GM23248 (cell line): ENCODE data around the gene NAXE. TPM values are rescaled to one million over a fixed set of nuclear protein-coding genes. Genes with fewer than 3 reads are reported as not detected.

Experiments used
- DNase-seq: peaks from one replicate; pipeline ENCODE4 v3.0.0-alpha.2; 2015
- H2AFZ ChIP-seq: fragments of 200-600 bp; sonication (generic); 2 replicates; pipeline ENCODE4 v1.6.1; 2016; ENCODE audit warnings: antibody characterized with exemption
- H3F3A ChIP-seq: fragments of 200-600 bp; sonication (generic); 2 replicates; pipeline ENCODE4 v1.6.1; 2016; ENCODE audit warnings: mild to moderate bottlenecking, antibody characterized with exemption, mixed run types; ENCODE audit not compliant: insufficient read depth
- H3K27ac ChIP-seq: fragments of 200-600 bp; sonication (generic); 2 replicates; pipeline ENCODE4 v1.5.1; 2016; ENCODE audit warnings: mild to moderate bottlenecking
- H3K27me3 ChIP-seq: fragments of 200-600 bp; sonication (generic); replicated peaks from 2 replicates; pipeline ENCODE4 v1.6.1; 2016; ENCODE audit warnings: mild to moderate bottlenecking; ENCODE audit not compliant: insufficient read depth
- H3K36me3 ChIP-seq: fragments of 200-600 bp; sonication (generic); 2 replicates; pipeline ENCODE4 v1.6.1; 2016; ENCODE audit warnings: low read depth, mild to moderate bottlenecking
- H3K4me1 ChIP-seq: fragments of 200-600 bp; sonication (generic); 2 replicates; pipeline ENCODE4 v1.6.1; 2016; ENCODE audit warnings: mild to moderate bottlenecking; ENCODE audit not compliant: insufficient read depth
- H3K4me2 ChIP-seq: fragments of 200-600 bp; sonication (generic); one replicate; pipeline ENCODE4 v1.6.1; 2016; ENCODE audit warnings: mild to moderate bottlenecking; ENCODE audit not compliant: unreplicated experiment
- H3K4me3 ChIP-seq: fragments of 200-600 bp; sonication (generic); 2 replicates; pipeline ENCODE4 v1.5.1; 2016; ENCODE audit warnings: mild to moderate bottlenecking
- H3K79me2 ChIP-seq: fragments of 200-600 bp; sonication (generic); 2 replicates; pipeline ENCODE4 v1.6.1; 2016; ENCODE audit warnings: mild to moderate bottlenecking; ENCODE audit not compliant: insufficient read depth
- H3K9ac ChIP-seq: fragments of 200-600 bp; sonication (generic); 2 replicates; pipeline ENCODE4 v1.6.1; 2016; ENCODE audit warnings: mild to moderate bottlenecking
- H3K9me2 ChIP-seq: fragments of 200-600 bp; sonication (generic); 2 replicates; pipeline ENCODE4 v1.6.1; 2016; ENCODE audit warnings: mixed run types, mild to moderate bottlenecking, moderate library complexity; ENCODE audit not compliant: insufficient read depth
- H3K9me3 ChIP-seq: fragments of 200-600 bp; sonication (generic); one replicate; pipeline ENCODE4 v1.6.1; 2017; ENCODE audit warnings: low read depth
- H4K20me1 ChIP-seq: fragments of 200-600 bp; sonication (generic); 2 replicates; pipeline ENCODE4 v1.6.0; 2016; ENCODE audit not compliant: insufficient read depth
- EZH2 ChIP-seq: fragments of 200-600 bp; sonication (generic); IDR thresholded peaks from 2 replicates; pipeline ENCODE4 v1.6.1; 2018; ENCODE audit warnings: antibody characterized with exemption, mild to moderate bottlenecking; ENCODE audit not compliant: insufficient read depth, poor library complexity, severe bottlenecking
- EZH2phosphoT487 ChIP-seq: fragments of 200-600 bp; sonication (generic); IDR thresholded peaks from 2 replicates; pipeline ENCODE4 v1.6.1; 2018; ENCODE audit warnings: antibody characterized with exemption, moderate library complexity, mild to moderate bottlenecking, low read depth; ENCODE audit not compliant: insufficient read depth
- WGBS, 2 experiments: methylation state at CpG; one replicate each; pipeline ENCODE4 v1.1.6; 2015 to 2017; ENCODE audit warnings: low lambda C conversion rate in 2 of 2, low coverage in 1 of 2; ENCODE audit errors: missing lambda C conversion rate in 2 of 2; 5-methylcytosine and 5-hydroxymethylcytosine counted together
- in situ Hi-C: fragments of 300-500 bp; cut with MboI; formaldehyde crosslinking; loops from 2 replicates; pipeline ENCODE4 v1.15.0; 2020
- polyA plus RNA-seq: library from polyadenylated mRNA; unstranded; fragments of >200 nt; fragmentation: Nextera tagmentation; extraction: Ambion mirVana; gene quantifications from 2 replicates; pipeline ENCODE4 v1.2.1, GENCODE V29; 2016
- total RNA-seq: library from RNA; depleted of rRNA; stranded (reverse); fragments of >200 nt; shearing (Covaris generic); gene quantifications from 2 replicates; pipeline ENCODE4 v1.2.3, GENCODE V29; 2014; rRNA removed

Gene NAXE
- total and polyA plus RNA-seq, 2 experiments from 2014 or later, result 51.2 to 87.4 TPM

GRCh38 chr1:156641761-156642264, 50.2 kb downstream of the NAXE start, which contains the start of gene BCAN:
Gene BCAN, plus strand, starts transcription at chr1:156642117. Its CDS starts 3,938 bp downstream, at chr1:156646055.
- H4K20me1 ChIP-seq, result no peaks in the 10 kb centered on the region
- H3K9me3 ChIP-seq, result no peaks in the 10 kb centered on the region
- no peaks in the 10 kb centered on the region for H3K36me3 ChIP-seq
- in situ Hi-C loops, result no loop called here
- H3K4me3 ChIP-seq, result no peak within 1 kb of the TSS
- peak within 1 kb of the TSS; percentile 16 for H3K4me2 ChIP-seq
- no peaks in the 10 kb centered on the region for H3K4me1 ChIP-seq
- peaks cover 84% of the 10 kb centered on the region for H3K27me3 ChIP-seq
- no peaks in the 10 kb centered on the region for H3F3A ChIP-seq
- no peaks in the 10 kb centered on the region for H3K79me2 ChIP-seq
- H3K9me2 ChIP-seq, result no peaks in the 10 kb centered on the region
- H2AFZ ChIP-seq, result no peak within 1 kb of the TSS
- DNase-seq, result peak; percentile 48
- TF ChIP-seq EZH2, result no peak
- no peak for TF ChIP-seq EZH2phosphoT487
- WGBS, 2 experiments, result 1% methylated on average over 31 to 37 of the region's 46 CpGs
- no peak within 1 kb of the TSS for H3K27ac ChIP-seq
- H3K9ac ChIP-seq, result no peak within 1 kb of the TSS

GRCh38 chr1:156642265-156643048, 50.9 kb downstream of the NAXE start:
- H4K20me1 ChIP-seq, result no peaks in the 10 kb centered on the region
- H3K9me3 ChIP-seq, result no peaks in the 10 kb centered on the region
- H3K27me3 ChIP-seq, result peaks cover 85% of the 10 kb centered on the region
- in situ Hi-C loops, result no loop called here
- H3K9ac ChIP-seq, result no peak overlapping the region
- no peak overlapping the region for H2AFZ ChIP-seq
- H3K79me2 ChIP-seq, result no peaks in the 10 kb centered on the region
- TF ChIP-seq EZH2phosphoT487 (0 out of 2 replicates have a peak, but pooled peaks have one; percentile 8), EZH2 (no peak)
- whole genome bisulfite sequencing, 2 experiments, result 21 to 23% methylated on average over 34 to 36 of the region's 40 CpGs
- no peaks in the 10 kb centered on the region for H3K36me3 ChIP-seq
- no peaks in the 10 kb centered on the region for H3F3A ChIP-seq
- no peak overlapping the region for H3K4me3 ChIP-seq
- H3K27ac ChIP-seq, result no peak overlapping the region
- DNase-seq, result peak; percentile 24
- H3K4me1 ChIP-seq, result no peaks in the 10 kb centered on the region
- peak overlapping the region; percentile 16 for H3K4me2 ChIP-seq
- no peaks in the 10 kb centered on the region for H3K9me2 ChIP-seq

GRCh38 chr1:156643049-156643777, 51.6 kb downstream of the NAXE start:
- H3K27ac ChIP-seq, result no peak overlapping the region
- no peak overlapping the region for H2AFZ ChIP-seq
- no peaks in the 10 kb centered on the region for H3K79me2 ChIP-seq
- H4K20me1 ChIP-seq, result no peaks in the 10 kb centered on the region
- H3K9me2 ChIP-seq, result no peaks in the 10 kb centered on the region
- WGBS, 2 experiments, result 54 to 64% methylated on average over 6 to 7 of the region's 7 CpGs
- H3F3A ChIP-seq, result no peaks in the 10 kb centered on the region
- H3K4me2 ChIP-seq, result no peak overlapping the region
- H3K4me1 ChIP-seq, result no peaks in the 10 kb centered on the region
- no peaks in the 10 kb centered on the region for H3K9me3 ChIP-seq
- H3K4me3 ChIP-seq, result no peak overlapping the region
- no peak overlapping the region for H3K9ac ChIP-seq
- TF ChIP-seq EZH2 (no peak), EZH2phosphoT487 (no peak)
- DNase-seq, result no peak
- H3K27me3 ChIP-seq, result peaks cover 87% of the 10 kb centered on the region
- H3K36me3 ChIP-seq, result no peaks in the 10 kb centered on the region
- in situ Hi-C loops, result no loop called here

GRCh38 chr1:156643778-156644092, 52.2 kb downstream of the NAXE start:
- H4K20me1 ChIP-seq, result no peaks in the 10 kb centered on the region
- no peaks in the 10 kb centered on the region for H3K36me3 ChIP-seq
- no peak overlapping the region for H2AFZ ChIP-seq
- no peaks in the 10 kb centered on the region for H3K9me3 ChIP-seq
- WGBS, 2 experiments, result 77 to 83% methylated on average over 7 of the region's 7 CpGs
- H3K27me3 ChIP-seq, result peaks cover 87% of the 10 kb centered on the region
- in situ Hi-C loops, result no loop called here
- H3K27ac ChIP-seq, result no peak overlapping the region
- no peak overlapping the region for H3K9ac ChIP-seq
- no peak overlapping the region for H3K4me2 ChIP-seq
- H3K4me3 ChIP-seq, result no peak overlapping the region
- no peaks in the 10 kb centered on the region for H3F3A ChIP-seq
- DNase-seq, result no peak
- H3K4me1 ChIP-seq, result no peaks in the 10 kb centered on the region
- H3K9me2 ChIP-seq, result no peaks in the 10 kb centered on the region
- no peak for TF ChIP-seq EZH2
- no peak for TF ChIP-seq EZH2phosphoT487
- H3K79me2 ChIP-seq, result no peaks in the 10 kb centered on the region

Other genes with a start within 250 kb of the NAXE start
- gene RHBG, start 222.6 kb upstream of the NAXE start, total RNA-seq, result not detected in 2 replicates
- gene RHBG, start 222.6 kb upstream of the NAXE start, polyA plus RNA-seq, result not detected in 2 replicates
- gene MEF2D, start 91.0 kb upstream of the NAXE start, total RNA-seq, result 22.3 and 23.6 TPM in 2 replicates
- 32.1 and 34.1 TPM in 2 replicates for gene MEF2D, start 91.0 kb upstream of the NAXE start, polyA plus RNA-seq
- 12.5 and 14.7 TPM in 2 replicates for gene IQGAP3, start 19.2 kb upstream of the NAXE start, total RNA-seq
- gene IQGAP3, start 19.2 kb upstream of the NAXE start, polyA plus RNA-seq, result 5.5 and 5.6 TPM in 2 replicates
- not detected in 2 replicates for gene TTC24, start 12.1 kb upstream of the NAXE start, total RNA-seq
- not detected in 2 replicates for gene TTC24, start 12.1 kb upstream of the NAXE start, polyA plus RNA-seq
- gene GPATCH4, start 9.7 kb downstream of the NAXE start, total RNA-seq, result 9.5 and 12.5 TPM in 2 replicates
- gene GPATCH4, start 9.7 kb downstream of the NAXE start, polyA plus RNA-seq, result 43.0 and 46.6 TPM in 2 replicates
- not detected in 2 replicates for gene HAPLN2, start 27.6 kb downstream of the NAXE start, total RNA-seq
- not detected in 2 replicates for gene HAPLN2, start 27.6 kb downstream of the NAXE start, polyA plus RNA-seq
- gene BCAN, start 50.3 kb downstream of the NAXE start, total RNA-seq, result not detected in 2 replicates
- not detected in 2 replicates for gene BCAN, start 50.3 kb downstream of the NAXE start, polyA plus RNA-seq
- gene NES, start 85.6 kb downstream of the NAXE start, total RNA-seq, result 15.0 and 23.0 TPM in 2 replicates
- gene NES, start 85.6 kb downstream of the NAXE start, polyA plus RNA-seq, result 2.2 TPM in 2 replicates
- gene CRABP2, start 113.8 kb downstream of the NAXE start, total RNA-seq, result 23.3 and 38.8 TPM in 2 replicates
- 64.1 and 68.6 TPM in 2 replicates for gene CRABP2, start 113.8 kb downstream of the NAXE start, polyA plus RNA-seq
- 4.5 and 5.6 TPM in 2 replicates for gene METTL25B, start 136.7 kb downstream of the NAXE start, total RNA-seq
- 7.4 and 10.1 TPM in 2 replicates for gene METTL25B, start 136.7 kb downstream of the NAXE start, polyA plus RNA-seq
- 10.4 TPM in 2 replicates for gene ISG20L2, start 137.0 kb downstream of the NAXE start, total RNA-seq
- gene ISG20L2, start 137.0 kb downstream of the NAXE start, polyA plus RNA-seq, result 17.8 and 21.5 TPM in 2 replicates
- gene MRPL24, start 149.3 kb downstream of the NAXE start, total RNA-seq, result 49.2 and 55.7 TPM in 2 replicates
- gene MRPL24, start 149.3 kb downstream of the NAXE start, polyA plus RNA-seq, result 91.4 and 93.7 TPM in 2 replicates
- gene HDGF, start 159.9 kb downstream of the NAXE start, total RNA-seq, result 184 and 185 TPM in 2 replicates
- gene HDGF, start 159.9 kb downstream of the NAXE start, polyA plus RNA-seq, result 95.4 and 131 TPM in 2 replicates
- 32.4 and 43.6 TPM in 2 replicates for gene PRCC, start 175.8 kb downstream of the NAXE start, total RNA-seq
- gene PRCC, start 175.8 kb downstream of the NAXE start, polyA plus RNA-seq, result 57.0 and 62.4 TPM in 2 replicates
- gene SH2D2A, start 225.1 kb downstream of the NAXE start, total RNA-seq, result not detected in 2 replicates
- gene SH2D2A, start 225.1 kb downstream of the NAXE start, polyA plus RNA-seq, result 0.43 and 0.96 TPM in 2 replicates